HL-60 (cell line): Measurements from ENCODE around the gene BCAR3.

Experiments used
- DNase-seq, 2 experiments: peaks; one replicate each; pipeline ENCODE4 v3.0.0-alpha.2; 2010 to 2020; ENCODE audit warnings: low read depth in 1 of 2, low spot score in 1 of 2
- H3K27ac ChIP-seq: fragments of 250-450 bp; sonication (Bioruptor Pico); replicated peaks from 2 replicates; pipeline ENCODE4 v1.5.1; 2020; ENCODE audit warnings: mild to moderate bottlenecking, moderate library complexity
- H3K27me3 ChIP-seq: fragments of 250-450 bp; sonication (Bioruptor Pico); 2 replicates; pipeline ENCODE4 v1.5.1; 2021; ENCODE audit warnings: mild to moderate bottlenecking, moderate library complexity; ENCODE audit not compliant: insufficient read depth, poor library complexity, severe bottlenecking
- H3K4me3 ChIP-seq: replicated peaks from 2 replicates; pipeline ENCODE4 v1.5.1; 2011; ENCODE audit warnings: mild to moderate bottlenecking, control low read depth, low read length; ENCODE audit not compliant: insufficient read depth
- GABPA ChIP-seq: IDR thresholded peaks from 2 replicates; pipeline ENCODE4 v1.6.1; 2012; ENCODE audit warnings: low read depth
- POLR2AphosphoS5 ChIP-seq: IDR thresholded peaks from 2 replicates; pipeline ENCODE4 v1.6.1; 2012; ENCODE audit warnings: low read depth
- REST ChIP-seq: IDR thresholded peaks from 2 replicates; pipeline ENCODE4 v1.6.1; 2012; ENCODE audit warnings: low read depth; ENCODE audit not compliant: insufficient replicate concordance
- SPI1 ChIP-seq: IDR thresholded peaks from 2 replicates; pipeline ENCODE4 v1.6.1; 2012; ENCODE audit warnings: low read depth, mild to moderate bottlenecking, borderline replicate concordance
- TF ChIP-seq, protein P1 (sequence below): IDR thresholded peaks from one replicate; pipeline ENCODE4 v1.5.1; 2011; ENCODE audit warnings: low read length, control low read depth, inconsistent platforms; ENCODE audit not compliant: insufficient read depth

The BCAR3 gene

GRCh38 chr1:93611668-93612067 is 70.0 kb downstream of the BCAR3 start:
- no peaks in the 10 kb centered on the region for H3K27me3 ChIP-seq
- H3K4me3 ChIP-seq = no peak overlapping the region
- TF ChIP-seq GABPA (no peak), SPI1 (no peak), REST (no peak), POLR2AphosphoS5 (no peak)
- TF ChIP-seq, protein P1, sequence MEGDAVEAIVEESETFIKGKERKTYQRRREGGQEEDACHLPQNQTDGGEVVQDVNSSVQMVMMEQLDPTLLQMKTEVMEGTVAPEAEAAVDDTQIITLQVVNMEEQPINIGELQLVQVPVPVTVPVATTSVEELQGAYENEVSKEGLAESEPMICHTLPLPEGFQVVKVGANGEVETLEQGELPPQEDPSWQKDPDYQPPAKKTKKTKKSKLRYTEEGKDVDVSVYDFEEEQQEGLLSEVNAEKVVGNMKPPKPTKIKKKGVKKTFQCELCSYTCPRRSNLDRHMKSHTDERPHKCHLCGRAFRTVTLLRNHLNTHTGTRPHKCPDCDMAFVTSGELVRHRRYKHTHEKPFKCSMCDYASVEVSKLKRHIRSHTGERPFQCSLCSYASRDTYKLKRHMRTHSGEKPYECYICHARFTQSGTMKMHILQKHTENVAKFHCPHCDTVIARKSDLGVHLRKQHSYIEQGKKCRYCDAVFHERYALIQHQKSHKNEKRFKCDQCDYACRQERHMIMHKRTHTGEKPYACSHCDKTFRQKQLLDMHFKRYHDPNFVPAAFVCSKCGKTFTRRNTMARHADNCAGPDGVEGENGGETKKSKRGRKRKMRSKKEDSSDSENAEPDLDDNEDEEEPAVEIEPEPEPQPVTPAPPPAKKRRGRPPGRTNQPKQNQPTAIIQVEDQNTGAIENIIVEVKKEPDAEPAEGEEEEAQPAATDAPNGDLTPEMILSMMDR = no peak
- no peak overlapping the region for H3K27ac ChIP-seq
- DNase-seq = no peak

- no peak for DNase-seq
- Histone ChIP-seq H3K4me3 (no peak overlapping the region), H3K27ac (no peak overlapping the region), H3K27me3 (no peaks in the 10 kb centered on the region)
- TF ChIP-seq, protein P1 = no peak
- TF ChIP-seq GABPA (no peak), POLR2AphosphoS5 (no peak), SPI1 (no peak), REST (no peak)
Measured at GRCh38 chr1:93609536-93609935, 72.1 kb downstream of the BCAR3 start.

- H3K27me3 ChIP-seq = no peaks in the 10 kb centered on the region
- no peak overlapping the region for H3K4me3 ChIP-seq
- no peak for DNase-seq
- TF ChIP-seq GABPA = no peak
- TF ChIP-seq SPI1 = no peak
- TF ChIP-seq POLR2AphosphoS5 = no peak
- no peak for TF ChIP-seq REST
- TF ChIP-seq, protein P1 = no peak
- H3K27ac ChIP-seq = no peak overlapping the region
Measured at GRCh38 chr1:93608187-93609109, 73.2 kb downstream of the BCAR3 start.
